Measurements from ENCODE around the gene PTGES2. TPM values are rescaled to one million over a fixed set of nuclear protein-coding genes. Genes with fewer than 3 reads are reported as not detected.

PTGES2 gene
- total and polyA plus RNA-seq, 9 of the 15 experiments (the other 6 are each of a cell fraction or from before 2014, with no cell fraction given), result 2.4 to 196 (median 90.1) TPM

DNA sequence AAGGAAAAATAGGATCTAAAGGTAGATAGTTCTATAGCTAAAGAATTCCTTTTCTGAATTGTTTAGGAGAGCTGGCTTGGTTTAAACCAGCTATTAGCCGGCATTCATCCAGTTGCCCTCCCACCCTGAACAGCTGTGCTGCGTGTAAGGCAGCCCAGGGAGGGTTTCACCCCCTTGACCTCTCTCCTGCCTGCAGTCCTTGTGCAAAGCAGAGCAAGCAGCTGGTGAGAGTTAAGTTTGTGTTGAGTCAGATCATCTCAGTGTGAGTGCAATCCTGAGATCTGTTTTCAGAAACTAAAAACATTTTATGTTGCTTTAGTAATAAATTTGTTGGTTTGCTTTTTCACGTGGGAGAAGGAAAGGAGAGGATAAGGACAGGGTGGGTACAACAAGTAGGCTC lies 46.5 kb downstream of the PTGES2 start:
- DNase-seq (ENCODE audit: extremely low read depth in 1 of 4, low spot score in 3 of 4), result peak; percentile 56 to 87 (median 67)
- no peak for TF ChIP-seq KDM4B (IDR thresholded peaks at IDR 0.05; ENCODE audit: borderline replicate concordance in 2 of 2, low read depth in 1 of 2)
- TF ChIP-seq SIRT6 (IDR thresholded peaks at IDR 0.05; ENCODE audit: low read depth, low read length), result no peak
- no peak for TF ChIP-seq FOXA1 (IDR thresholded peaks at IDR 0.05; ENCODE audit: borderline replicate concordance)
- TF ChIP-seq BRF2 (IDR thresholded peaks at IDR 0.05; ENCODE audit: borderline replicate concordance, insufficient read depth, insufficient read length), result no peak
- no peak for TF ChIP-seq ZNF830 (CRISPR knock-in tag; IDR thresholded peaks at IDR 0.05)
- no peak for TF ChIP-seq MTF1 (CRISPR knock-in tag; IDR thresholded peaks at IDR 0.05; ENCODE audit: borderline replicate concordance)
- TF ChIP-seq HNRNPK (IDR thresholded peaks at IDR 0.05; ENCODE audit: low read depth, low read length, poor library complexity, severe bottlenecking), result no peak
- no peak for TF ChIP-seq PPARD (CRISPR knock-in tag; IDR thresholded peaks at IDR 0.05)
- TF ChIP-seq XRCC3 (IDR thresholded peaks at IDR 0.05), result no peak
- TF ChIP-seq ZC3H8 (IDR thresholded peaks at IDR 0.05), result no peak
- TF ChIP-seq, protein P1, sequence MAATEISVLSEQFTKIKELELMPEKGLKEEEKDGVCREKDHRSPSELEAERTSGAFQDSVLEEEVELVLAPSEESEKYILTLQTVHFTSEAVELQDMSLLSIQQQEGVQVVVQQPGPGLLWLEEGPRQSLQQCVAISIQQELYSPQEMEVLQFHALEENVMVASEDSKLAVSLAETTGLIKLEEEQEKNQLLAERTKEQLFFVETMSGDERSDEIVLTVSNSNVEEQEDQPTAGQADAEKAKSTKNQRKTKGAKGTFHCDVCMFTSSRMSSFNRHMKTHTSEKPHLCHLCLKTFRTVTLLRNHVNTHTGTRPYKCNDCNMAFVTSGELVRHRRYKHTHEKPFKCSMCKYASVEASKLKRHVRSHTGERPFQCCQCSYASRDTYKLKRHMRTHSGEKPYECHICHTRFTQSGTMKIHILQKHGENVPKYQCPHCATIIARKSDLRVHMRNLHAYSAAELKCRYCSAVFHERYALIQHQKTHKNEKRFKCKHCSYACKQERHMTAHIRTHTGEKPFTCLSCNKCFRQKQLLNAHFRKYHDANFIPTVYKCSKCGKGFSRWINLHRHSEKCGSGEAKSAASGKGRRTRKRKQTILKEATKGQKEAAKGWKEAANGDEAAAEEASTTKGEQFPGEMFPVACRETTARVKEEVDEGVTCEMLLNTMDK (IDR thresholded peaks at IDR 0.05; ENCODE audit: borderline replicate concordance, insufficient read depth, low read depth, low read length, poor library complexity, severe bottlenecking), result no peak
- TF ChIP-seq E2F3 (CRISPR knock-in tag; IDR thresholded peaks at IDR 0.05), result no peak
- TF ChIP-seq EWSR1 (IDR thresholded peaks at IDR 0.05; ENCODE audit: borderline replicate concordance, low read depth, partially characterized antibody), result no peak
- TF ChIP-seq SETDB1 (IDR thresholded peaks at IDR 0.05; ENCODE audit: low read length), result no peak
- TF ChIP-seq ZBTB1 (CRISPR knock-in tag; IDR thresholded peaks at IDR 0.05; ENCODE audit: borderline replicate concordance, low read depth), result no peak
- no peak for TF ChIP-seq ZNF77 (CRISPR knock-in tag; IDR thresholded peaks at IDR 0.05)
- TF ChIP-seq NFXL1 (CRISPR knock-in tag; IDR thresholded peaks at IDR 0.05), result no peak
- TF ChIP-seq ETV5 (CRISPR knock-in tag; IDR thresholded peaks at IDR 0.05; ENCODE audit: low read depth), result no peak
- TF ChIP-seq NCOA2 (IDR thresholded peaks at IDR 0.05; ENCODE audit: partially characterized antibody in 2 of 2), result no peak
- TF ChIP-seq, protein P2, sequence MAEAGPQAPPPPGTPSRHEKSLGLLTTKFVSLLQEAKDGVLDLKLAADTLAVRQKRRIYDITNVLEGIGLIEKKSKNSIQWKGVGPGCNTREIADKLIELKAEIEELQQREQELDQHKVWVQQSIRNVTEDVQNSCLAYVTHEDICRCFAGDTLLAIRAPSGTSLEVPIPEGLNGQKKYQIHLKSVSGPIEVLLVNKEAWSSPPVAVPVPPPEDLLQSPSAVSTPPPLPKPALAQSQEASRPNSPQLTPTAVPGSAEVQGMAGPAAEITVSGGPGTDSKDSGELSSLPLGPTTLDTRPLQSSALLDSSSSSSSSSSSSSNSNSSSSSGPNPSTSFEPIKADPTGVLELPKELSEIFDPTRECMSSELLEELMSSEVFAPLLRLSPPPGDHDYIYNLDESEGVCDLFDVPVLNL (CRISPR knock-in tag; IDR thresholded peaks at IDR 0.05; ENCODE audit: low read depth), result no peak

More for the DNA sequence above, 46.5 kb downstream of the PTGES2 start:
- peak overlapping the region; percentile 32 for H3K4me2 ChIP-seq (ENCODE audit: insufficient read depth, low read length)
- peak overlapping the region; percentile 99 for H3K27ac ChIP-seq (ENCODE audit: extremely low read depth, low read depth, low read length)
- H4K20me1 ChIP-seq (replicated peaks; ENCODE audit: control insufficient read depth, insufficient read depth, low read length), result no peaks in the 10 kb centered on the region
- ATAC-seq, result peak; percentile 60
- no peak overlapping the region for H3K4me3 ChIP-seq
- H3K9me3 ChIP-seq (replicated peaks; ENCODE audit: control insufficient read depth, insufficient read depth, low read depth, low read length), result no peaks in the 10 kb centered on the region
- 0% methylated on average over 3 of the region's 3 CpGs for WGBS (ENCODE audit: insufficient coverage, low coverage, missing lambda C conversion rate)
- peaks cover 42% of the 10 kb centered on the region; the same call in 2 of the 3 replicates for H3K36me3 ChIP-seq (ENCODE audit: control insufficient read depth, insufficient read depth, low read length)
- peak; percentile 97 for FAIRE-seq
- in situ Hi-C loops (cut with MboI), result no loop called here
- peaks cover 58 to 61% of the 10 kb centered on the region in 2 experiments for H3K4me1 ChIP-seq (replicated peaks in 1 of 2; ENCODE audit: control insufficient read depth in 2 of 2, insufficient read depth in 2 of 2, low read length in 2 of 2)
- H3K9me1 ChIP-seq (ENCODE audit: control insufficient read depth, insufficient read depth, low read length), result no peaks in the 10 kb centered on the region
- intact Hi-C loops (cut with micrococcal nuclease), result loop anchor here (5.0 kb wide), 1 partner anchor 36 kb away; no protein-coding TSS in a partner anchor
- H3K27me3 ChIP-seq (ENCODE audit: control insufficient read depth in 2 of 2, insufficient read depth in 2 of 2, low read length in 2 of 2), result no peaks in the 10 kb centered on the region
- H3K9ac ChIP-seq (ENCODE audit: insufficient read depth in 1 of 2, low read depth in 2 of 2, low read length in 2 of 2), result peak overlapping the region; percentile 60 to 76; a peak in 3 of 4 replicates
- no TSS peak for BruUV-seq (replicated peaks)
- H2AFZ ChIP-seq (ENCODE audit: low read depth, low read length), result no peak overlapping the region
- ChIA-PET CTCF (ENCODE audit: low intra/inter-chr PET ratio) (interaction anchor here (1.3 kb wide), 1 partner anchor 15 kb away, joined by 3 read pairs; no protein-coding TSS in a partner anchor), POLR2A (interaction anchor here (0.7 to 7.0 kb wide), 6 partner anchors 8 to 99 kb away, joined by 3 to 82 read pairs (median 4); partner anchors contain the start of genes NAIF1 and SLC25A25)
- H3K79me2 ChIP-seq (ENCODE audit: control insufficient read depth, insufficient read depth, low read length), result peaks cover 91% of the 10 kb centered on the region
